Measurements from ENCODE around the gene ZNF737.
"Not testable (repeated sequence)": the region's sequence is repeated elsewhere in the genome, so short reads cannot be mapped to it uniquely, and the experiment has no call there.

Gene ZNF737

DNA sequence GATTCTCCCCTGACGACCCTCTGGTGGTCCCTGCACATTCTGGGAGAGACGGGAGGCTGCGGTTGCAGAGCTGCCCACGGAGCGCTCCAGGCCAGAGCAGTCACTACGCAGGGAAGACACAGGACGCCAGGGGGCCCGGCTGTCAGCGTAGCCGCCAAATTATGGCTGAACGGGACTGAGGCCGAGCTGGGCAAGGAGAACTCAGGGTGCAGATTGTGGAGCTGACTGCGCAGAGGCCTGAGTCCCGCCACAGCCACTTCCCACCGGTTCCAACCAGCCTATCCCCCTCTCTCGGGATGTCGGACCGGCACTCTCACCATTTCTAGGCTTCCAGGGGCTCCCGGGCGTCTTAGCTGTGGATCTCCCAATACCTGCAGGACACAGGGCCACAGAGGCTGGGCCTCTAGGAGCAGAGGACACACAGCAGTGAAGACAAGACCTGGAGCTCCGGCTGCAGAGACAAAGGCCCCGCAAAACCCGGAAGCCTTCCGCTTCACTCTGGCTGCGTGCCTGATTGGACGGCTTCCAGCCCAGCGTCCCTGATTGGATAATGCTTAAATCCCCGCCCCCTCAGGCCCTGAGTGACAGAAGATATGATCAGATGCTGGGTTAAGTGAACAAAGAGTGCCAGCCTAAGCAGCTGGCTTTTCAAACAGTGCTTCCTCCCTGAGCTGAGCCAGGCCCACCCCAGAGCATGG lies at the start of gene ZNF737:
Gene ZNF737 (minus strand): TSS at position 461 of the 698 bp plus-strand sequence. CDS start 141 bp downstream, at position 320.
- peak; percentile 87 for DNase-seq (ENCODE audit: low spot score)

DNA sequence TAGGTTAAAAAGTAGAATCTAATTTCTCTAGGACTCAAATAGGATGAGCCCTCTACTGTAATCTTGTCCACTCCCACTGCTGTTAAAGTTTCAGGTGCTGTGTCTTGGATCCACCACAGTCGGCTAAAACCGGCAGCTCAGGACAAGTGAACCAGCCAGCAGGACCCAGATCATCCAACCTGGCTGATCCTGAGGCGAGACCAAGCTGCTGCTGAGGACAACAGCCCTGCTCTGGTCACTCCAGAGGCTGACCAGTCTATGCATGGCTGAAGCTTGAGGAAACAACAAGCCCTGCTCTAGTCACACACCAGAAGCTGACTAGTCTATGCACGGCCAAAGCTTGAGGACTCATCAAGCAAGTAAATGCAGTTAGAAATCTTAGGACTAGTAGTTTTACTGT lies 49.4 kb upstream of the ZNF737 start:
- not testable (repeated sequence) for DNase-seq (ENCODE audit: low spot score)

DNA sequence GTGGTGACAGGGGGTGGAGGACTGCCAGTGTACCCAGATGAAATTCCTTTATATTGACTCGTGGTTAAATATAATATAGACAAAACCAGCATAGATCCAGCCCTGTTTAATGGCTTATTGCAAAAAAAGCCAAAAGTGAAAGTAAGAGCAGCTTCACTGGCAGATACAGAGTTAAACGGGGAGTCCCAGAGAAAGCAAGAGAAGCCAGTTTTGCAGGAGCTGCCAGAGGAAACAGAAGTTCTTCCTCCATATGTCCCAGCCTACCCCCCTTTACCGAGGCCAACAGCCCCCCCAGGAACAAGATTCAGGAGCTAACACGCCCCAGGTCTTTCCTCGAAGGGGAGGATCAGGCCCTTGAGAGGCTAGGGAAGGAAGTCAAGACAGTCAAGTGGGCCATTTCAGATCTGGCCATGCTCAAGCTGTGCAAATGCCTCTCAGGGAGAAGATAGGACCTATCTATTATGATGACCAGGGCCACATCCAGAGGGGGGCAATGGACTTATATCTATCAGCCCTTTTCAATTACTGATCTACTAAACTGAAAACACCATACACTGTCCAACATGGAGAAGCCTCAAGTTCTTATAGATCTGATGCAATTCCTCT lies 47.2 kb upstream of the ZNF737 start:
- no peak for DNase-seq (ENCODE audit: low spot score)

DNA sequence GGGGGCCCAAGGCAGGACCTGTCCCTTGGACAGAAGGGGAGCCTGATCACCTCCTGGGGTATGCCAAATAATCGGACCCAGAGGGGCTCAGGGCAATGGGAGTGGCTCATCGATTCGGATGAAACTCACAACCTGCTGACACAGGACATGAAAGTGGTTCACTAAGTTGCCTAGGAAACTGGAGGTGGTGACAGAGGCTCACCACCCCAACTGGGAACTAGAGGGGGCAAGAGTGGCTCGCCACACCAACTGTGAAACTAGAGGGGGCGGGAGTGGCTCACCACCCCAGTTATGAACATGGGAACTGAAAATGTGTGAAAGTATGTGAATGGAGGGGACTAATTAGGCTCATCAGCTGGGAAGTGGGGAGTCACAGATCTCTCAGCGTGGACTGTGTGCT lies 46.3 kb upstream of the ZNF737 start:
- DNase-seq (ENCODE audit: low spot score), result no peak

DNA sequence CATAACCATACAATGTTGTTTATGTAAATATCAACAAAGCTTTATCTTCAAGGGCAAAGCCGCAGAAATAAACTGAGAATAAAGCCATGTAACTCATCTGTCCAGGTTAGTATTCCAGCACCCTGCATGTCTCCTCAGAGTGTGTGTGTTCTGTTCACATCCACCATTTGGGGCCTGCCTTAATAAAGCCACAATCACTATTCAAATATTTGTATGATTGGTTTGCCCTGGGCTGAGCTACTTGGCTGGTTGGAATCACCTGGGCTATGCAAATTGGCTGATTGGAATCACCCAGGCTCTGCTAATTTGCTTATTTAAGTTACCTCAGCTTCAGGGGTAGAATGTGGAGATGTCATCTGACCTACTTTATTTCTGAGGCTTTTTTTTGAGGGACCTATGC lies 42.4 kb upstream of the ZNF737 start:
- DNase-seq (ENCODE audit: low spot score), result no peak

- no peak for DNase-seq (ENCODE audit: low spot score)
Measured at GRCh38 chr19:20558571-20558970, 7.0 kb downstream of the ZNF737 start.

DNA sequence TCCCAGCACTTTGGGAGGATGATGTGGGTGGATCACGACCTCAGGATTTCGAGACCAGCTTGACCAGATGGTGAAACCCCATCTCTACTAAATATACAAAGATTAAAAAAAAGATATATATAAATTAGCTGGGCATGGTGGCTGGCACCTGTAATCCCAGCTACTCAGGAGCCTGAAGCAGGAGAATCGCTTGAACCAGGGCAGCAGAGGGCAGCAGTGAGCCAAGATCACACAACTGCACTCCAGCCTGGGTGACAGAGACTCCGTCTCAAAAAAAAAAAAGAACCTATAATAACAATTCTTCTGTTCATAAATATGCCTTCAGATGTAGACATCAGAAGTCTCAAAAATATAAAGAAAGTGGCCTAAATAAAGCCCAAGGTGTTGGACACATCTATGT lies 7.6 kb downstream of the ZNF737 start:
- no peak for DNase-seq (ENCODE audit: low spot score)

GRCh38 chr19:20544667-20545333 lies 20.8 kb downstream of the ZNF737 start:
- not testable (repeated sequence) for DNase-seq (ENCODE audit: low spot score)

GRCh38 chr19:20530303-20530702 lies 35.3 kb downstream of the ZNF737 start:
- DNase-seq (ENCODE audit: low spot score), result not testable (repeated sequence)

GRCh38 chr19:20513189-20513904 lies 52.2 kb downstream of the ZNF737 start:
- no peak for DNase-seq (ENCODE audit: low spot score)

- no peak for DNase-seq (ENCODE audit: low spot score)
Measured at GRCh38 chr19:20503476-20503875, 62.1 kb downstream of the ZNF737 start.

Measured in GM03348 (cell line).